ENCODE data around the gene NCBP2.
"Not testable (repeated sequence)": the region's sequence is repeated elsewhere in the genome, so short reads cannot be mapped to it uniquely, and the experiment has no call there.

The NCBP2 gene

DNA sequence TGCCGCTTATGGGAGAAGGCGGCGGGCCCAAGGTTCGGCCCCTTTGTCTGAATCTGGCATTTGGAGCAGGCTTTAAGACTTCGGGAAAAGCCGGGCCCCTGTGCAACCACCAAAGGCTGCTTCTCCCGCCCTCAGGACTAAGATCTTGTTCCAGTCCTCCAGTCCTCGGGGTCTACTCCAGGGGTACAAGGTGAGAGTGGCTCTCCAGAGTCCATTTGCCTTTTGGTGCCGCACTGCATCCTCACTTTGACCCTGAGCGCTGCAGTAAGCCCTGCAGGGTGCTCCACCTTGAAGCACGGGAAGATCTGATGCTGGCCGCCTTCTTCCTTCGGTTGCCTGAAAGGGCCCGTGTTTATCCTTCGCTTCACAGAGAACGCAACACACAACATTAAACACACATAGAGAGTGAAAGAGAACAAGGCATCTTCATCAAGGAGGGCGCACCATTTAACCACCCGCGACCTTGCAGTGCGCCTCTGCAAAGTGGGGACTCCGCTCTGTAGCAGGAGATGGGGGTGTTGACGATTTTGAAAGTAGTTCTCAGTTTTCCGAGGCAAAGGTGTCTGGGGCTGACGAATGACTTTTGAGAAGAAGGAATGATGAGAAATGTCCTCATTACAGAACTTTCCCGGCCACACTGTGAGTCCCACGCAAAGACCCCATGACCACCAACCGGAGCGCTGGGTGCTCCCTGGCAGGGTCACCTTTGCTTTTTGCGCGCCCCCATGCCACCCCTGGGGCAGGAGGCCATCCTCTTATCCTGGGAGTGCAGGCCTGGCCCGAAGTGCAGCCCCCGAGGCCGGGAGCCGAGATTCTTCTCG lies 25.3 kb upstream of the NCBP2 start:
- no peak for DNase-seq

DNA sequence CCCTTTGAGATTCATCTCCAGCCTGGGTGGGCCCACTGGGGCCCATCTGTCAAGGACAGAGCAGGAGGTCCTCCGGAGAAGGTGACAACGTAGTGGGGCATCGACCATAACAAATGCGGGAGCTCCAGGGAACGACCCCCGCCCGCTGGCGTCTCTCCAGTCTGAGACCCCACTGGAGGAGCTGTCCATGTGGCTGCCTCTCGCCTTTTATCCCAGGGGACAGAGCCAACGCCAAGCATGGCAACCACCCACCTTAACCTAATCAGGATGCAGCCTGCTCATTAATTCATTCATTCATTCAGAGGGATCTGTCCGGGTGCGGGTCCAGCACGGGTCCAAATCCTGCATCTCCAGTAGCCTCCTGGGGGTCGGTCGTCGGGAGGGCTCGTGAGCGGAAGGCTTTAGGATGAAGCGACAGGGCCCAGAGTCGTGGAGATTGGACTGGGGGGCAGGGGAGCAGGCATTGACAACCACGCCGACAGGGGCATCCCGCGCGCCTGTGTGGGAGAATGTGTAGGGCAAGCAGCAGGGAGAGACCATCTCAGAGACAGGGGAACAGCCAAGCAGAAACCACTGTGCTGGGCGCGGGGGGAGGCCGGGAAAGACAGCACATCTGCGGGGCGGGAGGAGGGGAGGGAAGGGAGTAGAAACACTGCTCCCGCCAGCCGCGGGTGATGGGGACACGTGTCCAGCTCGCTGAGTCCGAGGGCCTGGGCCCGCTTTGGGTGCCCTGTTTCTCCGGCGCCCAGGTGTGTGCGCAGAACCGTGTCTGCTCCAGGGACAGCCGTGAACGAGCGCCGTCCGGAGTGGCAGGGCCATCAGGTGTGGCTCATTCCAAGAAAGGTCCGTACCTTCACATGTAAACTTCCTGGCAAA lies 24.4 kb upstream of the NCBP2 start:
- no peak for DNase-seq

DNA sequence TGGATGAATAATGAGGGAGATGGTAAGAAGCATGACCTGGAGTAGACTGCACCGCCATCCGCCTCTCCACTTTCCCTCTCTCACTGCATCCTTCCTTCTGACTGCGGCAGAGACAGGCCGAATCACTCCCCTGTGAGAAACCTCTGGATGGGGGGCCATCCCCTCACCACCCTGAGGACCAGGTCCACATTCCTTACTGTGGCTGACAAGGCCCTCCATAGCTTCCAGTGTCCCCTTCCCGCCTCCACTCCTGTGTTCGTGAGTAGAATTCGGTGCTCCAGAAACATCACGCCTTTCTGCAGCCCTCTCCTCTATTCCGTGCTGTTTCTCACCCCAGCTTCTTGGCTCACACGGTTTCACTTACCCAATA lies 23.5 kb upstream of the NCBP2 start:
- DNase-seq: no peak

DNA sequence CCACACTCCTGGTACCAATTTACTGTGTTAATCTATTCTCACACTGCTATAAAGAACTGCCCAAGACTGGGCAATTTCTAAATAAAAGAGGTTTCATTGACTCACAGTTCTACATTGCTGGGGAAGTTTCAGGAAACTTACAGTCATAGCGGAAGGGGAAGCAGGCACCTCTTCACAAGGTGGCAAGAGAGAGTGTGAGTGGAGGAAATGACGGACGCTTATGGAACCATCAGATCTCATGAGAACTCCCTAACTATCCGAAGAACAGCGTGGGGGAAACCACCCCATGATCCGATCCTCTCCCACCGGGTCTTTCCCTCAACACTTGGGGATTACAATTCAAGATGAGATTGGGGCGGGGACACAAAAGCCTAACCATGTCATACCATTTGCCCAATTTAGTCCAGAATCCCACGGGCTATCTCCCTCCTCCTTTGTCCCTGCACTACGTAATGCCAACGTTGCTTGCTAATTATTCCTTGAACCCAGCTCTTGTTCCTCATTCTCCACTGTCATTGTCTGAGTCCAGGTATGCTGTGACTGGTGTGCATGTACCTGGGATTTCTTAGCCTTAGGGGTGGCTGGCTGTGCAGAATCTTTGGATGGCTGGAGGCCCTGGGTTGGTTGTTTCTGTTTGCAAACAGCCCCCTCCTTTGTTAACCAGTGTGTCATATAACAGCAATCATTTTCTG lies 22.9 kb upstream of the NCBP2 start:
- DNase-seq: no peak

DNA sequence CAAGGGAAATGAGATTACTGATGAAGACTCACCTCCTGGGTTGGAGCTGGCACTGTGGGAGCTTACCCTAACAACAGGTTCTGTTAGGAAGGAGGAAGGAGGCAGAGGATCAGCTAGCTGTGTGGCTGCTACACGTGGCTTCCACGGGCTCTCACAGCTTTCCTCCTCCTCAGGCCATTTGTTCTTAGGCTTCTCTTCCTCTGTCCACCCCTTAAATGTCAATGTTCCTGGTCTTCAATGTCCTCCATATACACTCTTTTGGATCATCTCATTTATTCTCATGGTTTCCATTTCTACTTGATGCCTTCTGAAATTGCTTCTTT lies 21.3 kb upstream of the NCBP2 start:
- DNase-seq: no peak

DNA sequence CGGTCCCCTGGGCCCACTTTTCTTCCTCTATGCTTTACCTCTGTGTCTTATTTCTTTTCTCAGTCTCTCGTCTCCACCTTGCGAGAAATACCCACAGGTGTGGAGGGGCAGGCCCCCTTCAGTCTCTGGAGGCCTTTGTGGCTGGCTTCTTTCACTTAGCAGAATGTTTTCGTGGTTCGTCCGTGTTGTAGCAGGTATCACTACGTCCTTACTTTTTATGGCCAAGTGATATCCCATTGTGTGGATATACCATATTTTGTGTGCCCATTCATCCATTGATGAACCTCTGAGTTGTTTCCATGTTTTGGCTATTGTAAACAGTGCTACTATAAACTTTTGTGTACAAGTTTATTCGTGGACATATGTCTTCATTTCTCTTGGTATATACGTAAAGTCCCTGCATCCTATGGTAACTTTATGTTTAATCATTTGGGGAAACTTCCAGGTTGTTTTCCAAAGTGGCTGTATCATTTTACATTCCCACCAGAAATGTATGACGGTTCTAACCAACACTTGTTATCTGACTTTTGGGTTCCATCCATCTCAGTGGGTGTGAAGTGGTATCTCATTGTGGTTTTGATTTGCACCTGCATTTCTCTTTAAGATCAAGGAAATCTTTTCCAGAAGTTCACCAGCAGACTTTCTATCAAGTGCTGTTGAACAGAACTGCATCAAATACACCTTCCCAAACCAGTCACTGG lies 20.8 kb upstream of the NCBP2 start:
- DNase-seq: no peak

DNA sequence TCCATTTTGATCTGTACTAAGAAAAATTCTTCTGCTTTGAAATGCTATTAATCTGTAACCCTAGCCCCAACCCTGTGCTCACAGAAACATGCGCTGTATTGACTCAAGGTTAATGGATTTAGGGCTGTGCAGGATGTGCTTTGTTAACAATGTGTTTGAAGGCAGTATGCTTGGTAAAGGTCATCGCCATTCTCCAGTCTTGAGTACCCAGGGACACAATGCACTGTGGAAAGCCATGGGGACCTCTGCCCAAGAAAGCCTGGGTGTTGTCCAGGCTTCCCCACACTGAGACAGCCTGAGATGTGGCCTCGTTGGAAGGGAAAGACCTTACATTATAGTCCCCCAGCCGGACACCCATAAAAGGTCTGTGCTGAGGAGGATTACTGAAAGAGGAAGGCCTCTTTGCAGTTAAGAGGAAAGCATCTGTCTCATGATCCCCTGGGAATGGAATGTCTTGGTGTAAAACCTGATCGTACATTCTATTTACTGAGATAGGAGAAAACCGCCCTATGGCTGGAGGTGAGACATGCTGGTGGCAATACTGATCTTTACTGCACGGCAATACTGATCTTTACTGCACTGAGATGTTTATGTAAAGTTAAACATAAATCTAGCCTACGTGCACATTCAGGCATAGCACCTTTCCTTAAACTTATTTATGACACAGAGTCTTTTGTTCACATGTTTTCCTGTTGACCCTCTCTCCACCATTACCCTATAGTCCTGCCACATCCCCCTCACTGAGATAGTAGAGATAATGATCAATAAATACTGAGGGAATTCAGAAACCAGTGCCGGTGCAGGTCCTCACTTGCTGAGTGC lies 20.0 kb upstream of the NCBP2 start:
- no peak for DNase-seq

DNA sequence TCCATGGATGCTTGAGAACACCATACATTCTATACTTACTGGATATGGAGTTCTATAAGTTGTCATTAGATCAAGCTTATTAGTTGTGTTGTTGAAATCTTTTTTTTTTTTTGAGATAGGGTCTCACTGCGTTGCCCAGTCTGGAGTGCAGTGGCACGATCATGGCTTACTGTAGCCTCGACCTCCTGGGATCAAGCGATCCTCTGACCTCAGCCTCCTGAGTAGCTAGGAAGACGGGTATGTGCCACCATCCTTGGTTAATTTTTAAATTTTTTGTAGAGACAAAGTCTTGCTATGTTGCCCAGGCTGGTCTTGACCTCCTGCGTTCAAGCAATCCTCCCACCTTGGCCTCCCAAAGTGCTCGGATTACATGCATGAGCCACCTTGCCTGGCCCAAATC lies 12.5 kb upstream of the NCBP2 start:
- no peak for DNase-seq

DNA sequence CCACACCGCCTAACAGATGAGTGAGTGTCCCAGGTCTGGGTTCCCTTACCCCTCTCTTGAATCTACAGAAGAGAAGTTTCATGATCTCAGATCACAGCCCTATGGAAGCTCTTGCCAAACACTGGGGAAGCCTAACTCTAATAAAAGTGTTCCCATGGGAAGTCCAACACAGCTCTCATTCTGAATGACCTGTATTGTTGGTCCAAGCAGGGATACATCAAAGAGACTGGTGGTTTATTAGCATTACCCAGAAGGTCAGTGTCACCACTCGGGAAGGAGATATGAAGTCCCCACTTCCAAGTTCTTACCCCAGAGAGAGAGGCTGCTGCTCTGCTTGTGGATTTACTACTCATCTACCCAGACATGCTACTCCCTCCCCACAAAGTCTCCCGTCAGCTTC lies 9.0 kb upstream of the NCBP2 start:
- DNase-seq: no peak

DNA sequence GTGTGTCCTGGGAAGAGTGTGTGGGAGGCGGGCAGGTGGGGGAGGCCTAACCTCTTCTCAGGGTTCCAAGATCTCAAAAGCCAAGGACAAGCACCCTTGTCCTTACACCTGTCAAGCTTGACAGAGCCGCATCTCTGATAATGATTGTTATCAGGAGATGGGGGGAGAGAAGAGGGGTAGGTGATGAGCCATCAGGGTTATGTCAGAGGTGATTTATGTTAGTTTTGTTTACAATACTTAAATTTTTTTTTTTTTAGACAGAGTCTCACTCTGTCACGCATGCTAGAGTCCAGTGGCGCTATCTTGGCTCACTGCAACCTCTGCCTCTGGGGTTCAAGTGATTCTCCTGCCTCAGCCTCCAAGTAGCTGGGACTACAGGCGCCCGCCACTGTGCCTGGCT lies 7.4 kb upstream of the NCBP2 start:
- DNase-seq: no peak

DNA sequence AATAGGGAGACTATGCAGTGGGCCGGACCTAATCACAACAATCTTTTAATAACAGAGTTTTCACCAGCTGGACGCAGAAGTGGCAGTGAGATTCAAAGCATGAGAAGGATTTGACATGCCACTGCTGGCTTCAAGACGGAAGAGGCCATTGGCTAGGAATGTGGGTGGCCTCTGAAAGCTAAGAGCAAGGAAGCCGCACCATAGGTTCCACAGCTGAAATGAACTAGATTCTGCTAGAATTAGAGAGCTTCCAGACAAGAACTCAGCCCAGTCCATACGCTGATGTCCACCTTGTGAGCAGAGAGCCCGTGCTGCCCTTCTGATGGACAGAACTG lies 6.9 kb upstream of the NCBP2 start:
- DNase-seq: no peak

DNA sequence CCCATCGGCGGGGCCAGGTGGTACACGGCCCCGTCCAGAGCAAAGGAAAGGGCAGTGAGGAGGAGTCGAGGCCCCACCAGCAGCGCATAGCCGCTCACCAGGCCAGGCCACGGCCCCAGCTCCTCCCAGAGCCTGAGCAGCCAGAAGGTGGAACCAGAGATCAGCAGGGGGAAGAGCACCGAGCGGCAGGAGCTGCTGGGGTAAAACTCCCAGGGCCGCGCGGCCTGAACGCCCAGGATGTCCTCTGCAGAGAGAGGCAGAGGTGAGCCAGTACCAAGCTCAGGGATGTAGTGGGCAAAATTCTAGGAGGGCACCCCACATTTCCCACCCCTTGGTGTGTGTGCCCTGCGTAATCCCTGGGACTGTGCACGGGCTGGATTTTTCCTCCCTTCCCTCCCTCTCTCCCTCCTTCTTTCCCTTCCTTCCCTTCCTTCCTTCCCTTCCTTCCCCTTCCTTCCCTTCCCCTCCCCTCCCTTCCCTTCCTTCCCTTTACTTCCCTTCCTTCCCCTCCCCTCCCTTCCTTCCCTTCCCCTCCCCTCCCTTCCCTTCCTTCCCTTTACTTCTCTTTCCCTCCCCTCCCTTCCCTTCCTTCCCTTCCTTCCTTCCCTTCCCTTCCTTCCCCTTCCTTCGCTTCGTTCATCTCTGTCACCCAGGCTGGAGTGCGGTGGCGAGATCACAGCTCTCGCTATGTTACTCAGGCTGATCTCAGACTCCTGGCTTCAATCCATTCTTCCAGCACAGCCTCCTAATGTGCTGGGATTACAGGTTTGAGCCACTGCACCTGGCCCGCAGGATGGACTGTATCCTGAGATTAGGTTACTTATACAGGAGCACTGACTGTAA lies 6.3 kb upstream of the NCBP2 start:
- no peak for DNase-seq

DNA sequence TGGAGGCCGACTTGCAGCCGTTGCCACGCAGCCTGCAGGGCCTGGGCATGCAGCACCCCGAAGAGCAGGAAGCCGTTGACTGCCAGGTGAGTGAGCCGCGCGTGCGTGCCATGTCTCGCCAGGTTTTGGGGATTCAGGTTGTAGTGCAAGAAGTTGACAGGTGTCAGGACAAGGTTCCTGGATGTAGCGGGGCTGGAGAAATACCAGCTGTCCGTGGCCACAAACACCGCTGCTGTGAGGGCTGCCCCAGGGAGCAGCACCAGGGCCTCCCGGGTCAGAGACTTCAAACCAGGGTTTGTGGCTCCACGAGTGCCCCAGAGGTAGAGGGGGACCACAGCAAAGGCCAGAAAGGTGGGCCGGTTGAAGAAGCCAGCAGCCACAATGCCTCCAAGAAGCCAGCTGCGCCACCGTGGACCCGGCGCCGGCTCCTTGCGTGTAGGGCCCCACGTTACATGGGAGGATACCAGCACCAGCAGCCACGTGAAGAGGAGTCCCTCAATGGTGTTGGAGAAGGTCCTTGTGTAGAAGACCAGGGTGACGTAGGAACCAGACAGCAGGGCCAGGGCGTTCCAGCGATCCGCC lies 5.6 kb upstream of the NCBP2 start:
- no peak for DNase-seq

DNA sequence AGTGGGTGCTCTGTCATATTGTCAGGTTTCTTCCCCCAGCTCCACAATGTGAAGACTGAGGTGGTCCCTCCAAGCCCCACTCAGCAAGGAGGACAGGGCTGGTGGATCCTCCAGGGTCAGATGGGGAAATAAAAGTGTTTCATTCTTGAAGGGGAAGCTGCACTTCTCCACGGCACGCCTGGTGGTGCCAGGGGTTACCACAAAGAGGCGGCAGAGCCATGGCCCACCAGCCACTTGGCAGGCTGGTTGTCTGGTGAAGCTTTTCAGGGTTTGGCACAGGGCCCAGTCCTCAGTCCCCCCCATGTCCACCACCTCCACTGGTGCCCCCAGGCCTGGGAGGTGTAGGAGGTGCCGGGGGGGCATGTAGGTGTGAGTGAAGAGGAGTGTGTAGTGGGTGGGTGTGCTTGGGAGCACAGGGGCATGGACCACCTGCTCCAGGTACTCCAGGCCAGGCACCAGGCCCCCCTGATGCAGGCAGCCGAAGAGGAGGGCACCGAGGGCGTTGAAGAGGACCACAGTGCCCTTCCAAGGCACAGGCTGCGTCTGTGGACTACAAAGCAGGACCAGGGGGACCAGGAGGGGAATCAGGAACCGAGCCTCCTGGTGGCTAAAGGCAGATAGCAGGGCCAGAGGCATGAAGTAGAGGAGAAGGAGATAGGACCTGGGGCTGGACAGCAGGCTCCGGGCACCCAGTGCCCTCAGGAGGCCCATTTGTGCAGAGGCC lies 5.0 kb upstream of the NCBP2 start:
- DNase-seq: no peak

DNA sequence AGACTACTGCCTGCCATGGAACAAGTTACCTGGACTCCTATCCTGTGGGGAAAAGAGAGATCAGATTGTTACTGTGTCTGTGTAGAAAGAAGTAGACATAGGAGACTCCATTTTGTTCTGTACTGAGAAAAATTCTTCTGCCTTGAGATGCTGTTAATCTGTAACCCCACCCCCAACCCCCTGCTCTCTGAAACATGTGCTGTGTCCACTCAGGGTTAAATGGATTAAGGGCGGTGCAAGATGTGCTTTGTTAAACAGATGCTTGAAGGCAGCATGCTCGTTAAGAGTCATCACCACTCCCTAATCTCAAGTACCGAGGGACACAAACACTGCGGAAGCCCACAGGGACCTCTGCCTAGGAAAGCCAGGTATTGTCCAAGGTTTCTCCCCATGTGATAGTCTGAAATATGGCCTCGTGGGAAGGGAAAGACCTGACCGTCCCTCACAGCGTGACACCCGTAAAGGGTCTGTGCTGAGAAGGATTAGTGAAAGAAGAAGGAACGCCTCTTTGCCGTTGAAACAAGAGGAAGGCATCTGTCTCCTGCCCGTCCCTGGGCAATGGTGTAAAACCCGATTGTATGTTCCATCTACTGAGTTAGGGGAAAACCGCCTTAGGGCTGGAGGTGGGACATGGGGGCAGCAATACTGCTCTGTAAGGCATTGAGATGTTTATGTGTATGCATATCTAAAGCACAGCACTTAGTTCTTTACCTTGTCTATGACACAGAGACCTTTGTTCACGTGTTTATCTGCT lies 1.9 kb upstream of the NCBP2 start:
- not testable (repeated sequence) for DNase-seq

DNA sequence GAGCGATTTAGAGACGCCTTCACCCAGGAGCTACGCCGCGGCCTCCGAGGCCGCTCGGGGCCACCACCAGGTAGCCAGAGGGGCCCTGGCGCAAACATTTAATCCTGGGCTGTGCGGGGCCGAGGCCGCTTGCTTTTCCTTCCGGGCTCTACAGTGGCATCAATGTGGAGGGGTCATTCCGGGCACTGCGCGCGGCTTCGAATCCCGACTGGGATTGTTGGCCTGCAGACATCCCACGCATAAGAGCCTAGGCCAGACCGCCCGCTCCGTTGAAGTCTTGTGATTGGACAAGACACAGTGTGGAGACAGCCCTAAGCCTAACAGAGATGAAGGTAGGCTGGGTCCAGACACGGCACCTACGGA lies 568 bp upstream of the NCBP2 start:
- DNase-seq: peak; percentile 23

DNA sequence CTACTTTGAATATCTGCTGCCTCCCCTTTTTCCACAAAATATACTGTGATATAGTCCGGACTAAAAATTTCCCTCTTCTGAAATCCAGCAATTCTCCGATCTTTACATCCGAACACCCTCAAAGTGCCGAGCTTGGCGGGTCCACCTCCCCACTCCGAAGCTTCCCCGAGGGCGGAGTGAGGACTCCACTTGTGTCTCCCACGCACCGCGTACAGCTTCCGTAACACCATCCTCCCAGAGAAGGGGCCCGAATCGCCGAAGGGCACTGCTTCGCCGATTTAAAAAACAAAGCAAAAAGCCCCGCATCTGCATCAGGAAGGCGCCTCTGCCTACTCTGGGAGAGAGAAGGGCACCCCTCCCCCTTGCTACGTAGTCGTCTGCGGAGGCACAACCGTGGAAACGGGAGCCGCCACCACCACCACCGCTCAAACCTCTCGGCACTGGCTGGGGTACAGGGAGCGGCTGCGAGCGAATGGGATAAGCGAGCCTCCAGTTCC lies 551 bp downstream of the NCBP2 start:
- DNase-seq: peak; percentile 33

DNA sequence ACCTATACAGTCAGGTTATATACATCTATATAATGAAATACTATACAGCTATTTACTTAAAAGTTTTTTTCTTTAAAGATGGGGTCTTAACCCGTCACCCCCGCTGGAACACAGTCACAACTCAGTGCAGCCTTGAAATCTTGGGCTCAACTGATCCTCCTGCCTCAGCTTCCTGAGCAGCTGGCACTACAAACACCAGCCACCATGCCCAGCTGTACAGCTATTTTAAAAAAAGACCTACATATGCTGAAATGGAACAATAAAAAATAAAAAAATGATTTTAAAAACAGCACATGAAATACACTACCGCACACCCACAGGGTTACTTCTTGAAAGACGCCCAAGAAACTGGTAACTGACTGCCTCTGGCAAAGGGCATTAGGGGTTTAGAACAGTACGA lies 3.8 kb downstream of the NCBP2 start:
- DNase-seq: no peak

DNA sequence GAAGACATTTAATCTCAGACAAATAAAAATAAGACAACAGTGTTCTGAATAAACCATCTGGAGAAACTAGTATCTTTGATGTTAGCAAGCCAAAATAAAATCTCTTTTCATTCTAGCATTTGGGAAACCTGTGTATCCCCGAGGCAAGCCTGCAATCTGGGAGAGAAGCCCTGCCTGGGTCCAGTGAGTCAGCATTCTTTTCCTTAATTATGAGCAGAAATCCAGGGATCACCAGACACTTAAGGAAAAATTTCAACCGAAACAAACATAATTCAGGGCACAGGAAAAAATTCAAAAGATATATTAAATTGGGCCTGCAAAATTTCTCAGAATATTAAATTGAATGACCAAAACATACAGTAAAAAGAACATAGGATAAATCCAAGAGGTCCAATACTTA lies 4.2 kb downstream of the NCBP2 start:
- DNase-seq: no peak

DNA sequence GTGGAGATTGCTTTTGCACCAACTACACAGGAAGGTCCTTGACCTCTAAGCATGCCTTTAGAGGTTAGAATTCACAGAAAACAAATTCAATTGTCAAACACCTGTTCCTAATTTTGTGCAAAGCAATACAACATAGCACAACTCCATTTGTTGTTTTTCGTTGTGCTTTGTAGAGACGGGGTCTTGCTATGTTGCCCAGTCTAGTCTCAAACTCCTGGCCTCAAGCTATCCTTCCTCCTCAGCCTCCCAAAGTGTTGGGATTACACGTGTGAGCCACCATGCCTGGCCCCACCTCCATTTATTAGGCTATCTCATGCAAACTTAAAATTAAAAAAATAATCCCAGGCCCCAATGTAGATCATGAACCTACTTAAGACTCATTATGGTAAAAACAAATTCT lies 6.0 kb downstream of the NCBP2 start:
- DNase-seq: no peak
